NCI-H1048 (cell line): ENCODE results near the gene ITGB3BP.

Experiments used
- DNase-seq: peaks from one replicate; lab custom pipeline; 2025; lab: John Stamatoyannopoulos, UW

Gene ITGB3BP

DNA sequence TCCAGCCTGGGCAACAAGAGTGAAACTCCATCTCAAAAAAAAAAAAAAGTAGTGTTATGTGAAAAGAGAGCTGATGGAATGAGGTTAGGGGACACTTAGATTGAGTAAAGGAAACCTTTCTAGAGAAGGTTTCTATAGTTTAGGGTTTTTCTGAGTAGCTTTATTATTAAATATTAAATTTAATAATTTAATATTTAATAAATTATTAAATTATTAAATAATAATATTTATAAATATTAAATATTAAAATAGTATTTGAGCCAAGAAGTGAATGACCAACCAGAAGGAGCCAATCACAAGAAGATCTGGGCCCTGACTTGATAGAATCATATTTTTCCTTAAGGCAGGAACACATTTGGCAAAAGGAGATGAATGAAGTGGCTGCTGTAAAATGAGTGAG, 104.9 kb downstream of the ITGB3BP start:
- DNase-seq = no peak

- no peak for DNase-seq
These were observed 108.2 kb downstream of the ITGB3BP start for GRCh38 chr1:63414691-63415365.

DNA sequence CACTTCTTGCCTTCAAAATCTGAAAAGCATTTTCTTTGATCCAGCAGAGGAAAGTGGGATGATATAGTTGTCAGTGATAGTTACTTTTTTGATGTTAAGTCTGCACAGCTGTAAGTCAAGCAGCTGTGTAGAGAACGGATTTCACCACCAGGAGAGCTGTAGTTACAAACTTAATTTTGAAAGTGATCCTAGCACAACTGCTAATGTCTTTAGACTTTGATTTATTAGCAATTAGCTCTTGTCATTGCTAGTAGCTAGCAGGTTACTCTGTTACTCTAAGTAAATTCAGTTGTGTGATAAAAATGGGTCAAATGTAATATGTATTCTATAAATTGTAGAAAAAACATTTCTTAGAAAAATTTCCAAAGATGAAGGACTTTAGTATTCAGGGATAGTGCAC, 109.6 kb downstream of the ITGB3BP start:
- no peak for DNase-seq

- no peak for DNase-seq
These were observed 112.0 kb downstream of the ITGB3BP start for GRCh38 chr1:63411066-63411465.

DNA sequence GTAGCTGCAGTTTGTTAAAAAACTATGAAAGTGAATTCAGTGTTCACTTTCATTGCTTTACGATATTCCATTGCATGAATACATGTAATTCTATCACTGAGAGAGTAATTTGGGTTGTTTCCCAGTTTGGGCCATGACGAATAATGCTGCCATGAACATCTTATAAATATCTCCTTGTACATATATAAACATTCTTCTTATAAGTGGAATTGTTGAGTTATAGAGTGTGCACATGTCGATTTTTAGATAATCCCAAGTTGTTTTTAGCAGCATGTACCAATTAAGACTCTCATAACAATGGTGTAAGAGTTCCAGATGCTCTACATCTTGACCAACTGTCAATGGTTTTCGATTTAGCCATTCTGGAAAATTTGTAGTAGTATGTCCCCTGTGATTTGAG, 114.7 kb downstream of the ITGB3BP start:
- DNase-seq = no peak

DNA sequence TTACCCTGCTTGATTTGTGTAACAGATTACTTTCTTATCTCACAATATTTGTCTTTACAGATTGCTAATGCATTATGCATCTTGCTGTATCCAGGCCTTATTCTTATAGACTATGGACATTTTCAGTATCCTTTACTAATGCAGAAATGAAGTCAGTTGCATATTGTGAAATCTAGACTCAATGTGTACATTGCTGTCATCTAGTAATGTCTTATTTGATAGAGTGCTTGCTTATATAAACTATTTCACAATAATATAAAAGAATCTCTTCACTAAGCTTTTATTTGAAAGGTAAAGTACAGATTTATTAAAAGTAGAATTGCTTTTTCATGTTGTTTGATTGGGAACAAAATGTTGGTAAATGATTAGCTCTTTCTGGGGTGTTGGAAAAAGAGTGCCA, 116.0 kb downstream of the ITGB3BP start:
- no peak for DNase-seq

- DNase-seq = no peak
These were observed 117.0 kb downstream of the ITGB3BP start for GRCh38 chr1:63405987-63406386.

DNA sequence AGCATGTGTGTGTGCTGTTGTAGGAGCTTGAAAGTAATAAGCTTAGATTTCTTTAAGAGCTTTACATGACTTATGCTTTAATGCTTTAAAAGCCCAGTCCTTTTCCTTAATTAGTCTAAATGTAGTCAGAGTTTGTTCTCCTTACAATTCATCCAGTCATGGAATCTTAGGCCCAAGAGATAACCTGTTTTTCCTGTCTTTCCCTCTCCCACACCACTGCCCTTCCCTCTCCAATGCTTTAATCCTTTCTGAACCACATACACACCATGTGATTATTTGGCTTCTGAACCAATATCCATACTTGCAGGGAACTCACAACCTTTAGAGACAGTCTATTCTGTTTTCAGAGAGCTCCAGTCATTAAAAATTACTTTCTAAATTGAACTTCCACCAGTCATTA, 118.0 kb downstream of the ITGB3BP start:
- no peak for DNase-seq

GRCh38 chr1:63403386-63403785, 119.6 kb downstream of the ITGB3BP start:
- DNase-seq = no peak

DNA sequence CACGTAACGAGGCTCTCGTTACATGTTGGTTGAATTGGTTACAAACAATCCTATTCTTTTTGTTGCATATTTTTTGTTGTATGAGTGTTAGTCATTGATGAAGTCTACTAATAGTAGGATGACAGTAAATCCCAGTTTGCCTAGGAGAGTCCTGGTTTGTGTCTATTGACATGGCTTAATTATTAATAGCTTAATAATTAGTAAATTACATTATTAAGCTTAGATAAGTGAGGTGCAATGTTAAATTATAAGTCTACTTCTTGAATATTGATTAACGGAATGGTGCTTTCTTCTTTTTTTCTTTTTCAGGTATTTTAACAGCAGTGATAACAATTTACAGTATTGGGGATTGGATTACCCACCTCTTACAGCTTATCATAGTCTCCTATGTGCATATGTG, 121.1 kb downstream of the ITGB3BP start:
- DNase-seq = no peak
